GM12878 (cell line): ENCODE measurements around the gene JDP2. TPM values are rescaled to one million over a fixed set of nuclear protein-coding genes. Genes with fewer than 3 reads are reported as not detected.

ENCODE experiments used
- ATF2 ChIP-seq: IDR thresholded peaks from 2 replicates; pipeline ENCODE4 v1.6.1; 2012; ENCODE audit warnings: low read length, inconsistent platforms
- MXI1 ChIP-seq: fragments of 150-350 bp; IDR thresholded peaks from 2 replicates; pipeline ENCODE4 v1.6.1; 2011; ENCODE audit warnings: low read depth, mild to moderate bottlenecking, inconsistent platforms, low read length, improper control_type of control experiment
- MYC ChIP-seq: IDR thresholded peaks from 2 replicates; pipeline ENCODE4 v1.6.1; 2011; ENCODE audit warnings: mild to moderate bottlenecking, low read length, moderate library complexity, inconsistent platforms; ENCODE audit not compliant: insufficient read depth, insufficient replicate concordance, insufficient read length, severe bottlenecking
- POU2F2 ChIP-seq: IDR thresholded peaks from 3 replicates; pipeline ENCODE4 v1.6.1; 2011; ENCODE audit warnings: low read depth, mild to moderate bottlenecking, low read length, borderline replicate concordance
- PRDM15 ChIP-seq: fragments of 450-650 bp; formaldehyde crosslinking; IDR thresholded peaks from 2 replicates; pipeline ENCODE4 v1.4.0; 2020; ENCODE audit warnings: mild to moderate bottlenecking, moderate library complexity
- SP1 ChIP-seq: IDR thresholded peaks from one replicate; pipeline ENCODE4 v1.6.1; 2011; ENCODE audit warnings: low read depth, low read length
- YY1 ChIP-seq: IDR thresholded peaks from 2 replicates; pipeline ENCODE4 v1.6.1; 2011; ENCODE audit warnings: low read depth, mild to moderate bottlenecking, low read length
- polyA plus RNA-seq, 11 experiments: library from polyadenylated mRNA; depleted of rRNA in 4 of 11; unstranded in 6 of 11; stranded (reverse) in 5 of 11; fragments of >200 nt; fragmentation: Nextera tagmentation in 4 of 11; fragmentation: Illumina TruSeq in 1 of 11; extraction: Ambion mirVana in 4 of 11; extraction: Trizol in 1 of 11; gene quantifications; 1 replicate in 1 of 11; 2 replicates in 10 of 11; pipeline versions ENCODE4 v1.2.1 to v1.2.3, GENCODE V29; 2011 to 2016; ENCODE audit warnings: inconsistent platforms in 2 of 11, missing spikeins in 2 of 11, low read depth in 1 of 11
- total RNA-seq, 4 experiments: library from RNA; depleted of rRNA in 3 of 4; stranded (reverse); fragments of >200 nt in 3 of 4; fragmentation: Illumina TruSeq in 1 of 4; extraction: Trizol in 1 of 4; gene quantifications; 2 replicates each; pipeline versions ENCODE4 v1.2.1 to v1.2.3, GENCODE V29; 2013 to 2021

Gene JDP2
- total and polyA plus RNA-seq, 10 of the 15 experiments (the other 5 are each of a cell fraction or from before 2014, with no cell fraction given), result 0.71 to 21.3 (median 11.2) TPM

- TF ChIP-seq PRDM15 (CRISPR knock-in tag) (no peak), SP1 (no peak), POU2F2 (0 out of 3 replicates have a peak, but pooled peaks have one; percentile 37), MYC (no peak), ATF2 (0 out of 2 replicates have a peak, but pooled peaks have one; percentile 14), YY1 (peak; percentile 76), MXI1 (0 out of 2 replicates have a peak, but pooled peaks have one; percentile 21)
Observed at GRCh38 chr14:75453817-75454434, 26.1 kb downstream of the JDP2 start (continued).
